Measurements from ENCODE around the gene DEXI.

Gene DEXI

DNA sequence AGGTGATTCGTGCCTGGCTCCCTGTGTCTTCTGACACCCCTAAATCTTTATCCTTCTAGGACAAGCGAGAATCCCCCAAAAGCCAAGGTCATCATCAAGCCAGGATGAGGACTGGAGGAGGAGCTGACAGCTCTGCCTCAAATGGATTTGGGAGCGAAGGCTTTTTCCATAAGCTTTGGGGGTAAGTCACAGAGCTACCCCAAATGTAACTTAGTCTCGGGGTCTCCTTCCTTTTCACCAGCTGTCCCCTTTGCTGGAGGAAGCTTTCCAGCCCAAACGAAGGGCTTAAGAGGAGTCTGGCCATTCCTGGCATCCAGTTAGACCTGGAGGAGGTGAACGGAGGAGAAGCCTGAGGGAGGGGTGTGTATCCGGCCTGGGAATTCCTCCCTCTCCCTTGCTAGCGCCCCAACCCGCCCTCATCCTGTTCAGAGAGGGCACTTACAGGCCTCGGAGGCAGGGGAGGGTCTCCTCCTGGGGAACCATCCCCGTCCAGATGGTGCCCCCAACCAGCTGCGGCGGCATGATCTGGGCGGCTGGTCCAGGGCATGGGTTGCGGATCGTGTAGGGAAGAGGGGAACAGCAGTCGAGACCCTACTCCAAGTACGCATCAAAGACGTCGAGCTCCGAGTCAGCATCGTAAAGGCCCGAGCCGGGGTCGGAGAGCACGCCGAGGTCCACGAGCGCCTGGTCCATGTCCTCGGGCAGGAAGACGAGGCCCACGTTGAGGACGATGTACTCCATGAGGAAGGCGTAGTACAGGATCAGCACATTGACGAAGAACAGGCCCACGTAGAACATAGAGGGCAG lies 938 bp downstream of the DEXI start:
- Histone ChIP-seq H3K27ac (no peak overlapping the region), H3K4me3 (peak overlapping the region; percentile 71), H3K9ac (ENCODE audit: insufficient read length) (peak overlapping the region; percentile 61), H3K9me3 (ENCODE audit: low read depth, low read length) (no peaks in the 10 kb centered on the region), H3K36me3 (ENCODE audit: insufficient read depth, low read length) (no peaks in the 10 kb centered on the region)
- DNase-seq (ENCODE audit: low read depth, low spot score): no peak
- TF ChIP-seq POLR2AphosphoS5 (IDR thresholded peaks at IDR 0.05; ENCODE audit: borderline replicate concordance, low read depth, low read length) (no peak), EZH2 (IDR thresholded peaks at IDR 0.05) (no peak), FOXP2 (optimal IDR thresholded peaks at IDR 0.05; ENCODE audit: control extremely low read depth, extremely low read length, insufficient read depth) (no peak)

DNA sequence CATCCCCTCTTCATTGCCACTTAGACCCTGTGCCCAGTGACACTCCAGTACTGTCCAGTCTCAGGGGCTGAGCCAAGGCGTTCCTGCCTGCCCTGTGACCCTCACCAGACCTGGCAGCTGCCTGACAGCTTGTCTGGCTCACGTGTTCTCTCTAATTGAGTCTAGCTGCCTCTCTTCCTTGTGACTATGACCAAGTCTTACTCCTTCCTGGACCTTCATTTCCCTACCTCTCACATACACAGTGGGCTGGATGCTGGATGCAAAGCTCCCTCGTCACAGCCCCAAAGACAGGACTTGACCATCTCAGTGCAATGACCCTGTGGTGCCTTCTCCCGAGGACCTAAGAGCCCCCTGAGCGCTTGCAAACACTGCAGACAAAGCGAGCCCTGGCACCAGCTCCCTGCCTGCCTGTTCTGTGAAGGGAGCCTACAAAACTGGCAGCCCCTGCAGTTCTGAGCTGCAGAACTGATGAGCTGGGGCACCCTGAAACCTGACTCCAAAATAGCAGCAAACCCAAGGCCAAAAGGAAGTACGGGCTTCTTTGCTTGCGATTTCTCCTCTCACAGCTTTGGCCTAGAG lies 1.7 kb downstream of the DEXI start:
- no peak for DNase-seq (ENCODE audit: low read depth, low spot score)
- Histone ChIP-seq H3K4me3 (peak overlapping the region; percentile 71), H3K9me3 (ENCODE audit: low read depth, low read length) (no peaks in the 10 kb centered on the region), H3K27ac (no peak overlapping the region), H3K9ac (ENCODE audit: insufficient read length) (peak overlapping the region; percentile 61), H3K36me3 (ENCODE audit: insufficient read depth, low read length) (no peaks in the 10 kb centered on the region)
- TF ChIP-seq FOXP2 (optimal IDR thresholded peaks at IDR 0.05; ENCODE audit: control extremely low read depth, extremely low read length, insufficient read depth): no peak
- no peak for TF ChIP-seq EZH2 (IDR thresholded peaks at IDR 0.05)
- TF ChIP-seq POLR2AphosphoS5 (IDR thresholded peaks at IDR 0.05; ENCODE audit: borderline replicate concordance, low read depth, low read length): no peak

DNA sequence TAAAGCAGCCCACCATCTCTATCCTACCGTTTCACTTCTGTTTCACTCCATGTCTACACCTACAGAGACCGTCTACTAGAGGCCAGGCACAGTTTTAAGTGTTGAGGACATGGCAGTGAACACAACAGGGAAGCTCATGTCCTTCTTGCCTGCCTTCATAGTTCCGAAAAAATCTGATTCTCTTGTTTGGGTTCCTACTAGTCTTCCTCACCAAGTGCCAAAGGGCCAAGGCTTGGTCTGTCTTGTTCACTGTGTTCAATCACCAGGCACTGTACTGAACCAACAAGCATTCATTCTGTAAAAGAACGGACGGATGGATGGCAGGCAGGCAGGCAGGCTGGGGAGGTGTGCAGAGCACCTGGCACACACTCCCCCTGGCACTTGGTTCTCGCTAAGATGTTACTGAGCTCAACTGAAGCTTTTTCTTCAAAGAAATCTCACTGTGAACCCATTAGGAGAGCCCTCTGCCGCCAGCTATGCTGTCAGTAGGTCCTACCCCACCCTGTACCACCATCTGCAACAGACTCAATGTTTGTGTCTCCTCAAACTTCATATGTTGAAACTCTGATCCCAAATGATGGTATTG lies 2.5 kb downstream of the DEXI start:
- no peaks in the 10 kb centered on the region for H3K9me3 ChIP-seq (ENCODE audit: low read depth, low read length)
- DNase-seq (ENCODE audit: low read depth, low spot score): no peak
- H3K9ac ChIP-seq (ENCODE audit: insufficient read length): no peak overlapping the region
- H3K36me3 ChIP-seq (ENCODE audit: insufficient read depth, low read length): no peaks in the 10 kb centered on the region
- H3K4me3 ChIP-seq: no peak overlapping the region
- no peak for TF ChIP-seq POLR2AphosphoS5 (IDR thresholded peaks at IDR 0.05; ENCODE audit: borderline replicate concordance, low read depth, low read length)
- TF ChIP-seq FOXP2 (optimal IDR thresholded peaks at IDR 0.05; ENCODE audit: control extremely low read depth, extremely low read length, insufficient read depth): no peak
- TF ChIP-seq EZH2 (IDR thresholded peaks at IDR 0.05): no peak
- H3K27ac ChIP-seq: no peak overlapping the region

DNA sequence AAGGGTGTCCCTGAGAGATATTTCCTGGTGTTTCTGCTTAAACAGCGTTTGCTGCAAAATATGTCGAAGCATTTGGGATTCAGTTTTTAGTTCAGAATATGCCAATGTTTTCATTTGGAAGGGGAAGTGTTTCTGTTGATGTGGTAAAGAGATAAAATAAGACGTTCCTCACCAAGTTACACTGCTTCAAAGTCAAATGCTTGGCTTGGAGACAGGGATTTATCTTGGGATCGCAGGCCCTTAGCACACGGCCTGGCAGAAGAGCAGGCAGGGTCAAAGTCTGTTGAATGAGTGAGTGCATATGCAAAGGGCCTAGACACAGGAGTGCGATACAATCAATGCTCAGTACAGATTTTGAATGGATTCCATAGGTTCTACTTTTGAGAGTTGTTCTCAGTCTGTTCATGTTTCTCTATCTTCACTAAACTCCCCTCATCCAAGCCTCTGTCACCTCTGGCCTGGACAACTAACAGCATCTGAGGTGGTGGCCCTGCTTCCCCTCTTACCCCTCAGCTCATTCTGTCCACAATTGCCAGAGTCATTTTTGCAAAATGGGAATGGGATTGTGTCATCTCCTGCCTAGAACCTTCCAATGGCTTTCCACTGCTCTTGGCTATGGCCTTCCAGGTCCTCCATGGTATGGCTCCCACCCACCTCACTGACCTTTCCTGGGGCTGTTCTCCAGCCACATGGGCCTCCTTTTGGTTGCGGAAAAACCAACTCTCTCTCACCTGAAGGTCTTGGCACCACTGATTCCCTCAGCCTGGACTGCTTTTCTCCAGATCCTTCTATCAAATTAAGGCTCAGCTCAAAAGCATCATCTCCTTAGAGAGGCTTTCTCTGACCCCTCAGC lies 3.2 kb downstream of the DEXI start:
- H3K4me3 ChIP-seq: no peak overlapping the region
- no peak for TF ChIP-seq FOXP2 (optimal IDR thresholded peaks at IDR 0.05; ENCODE audit: control extremely low read depth, extremely low read length, insufficient read depth)
- TF ChIP-seq EZH2 (IDR thresholded peaks at IDR 0.05): no peak
- TF ChIP-seq POLR2AphosphoS5 (IDR thresholded peaks at IDR 0.05; ENCODE audit: borderline replicate concordance, low read depth, low read length): no peak
- no peak overlapping the region for H3K9ac ChIP-seq (ENCODE audit: insufficient read length)
- no peak for DNase-seq (ENCODE audit: low read depth, low spot score)
- no peaks in the 10 kb centered on the region for H3K9me3 ChIP-seq (ENCODE audit: low read depth, low read length)
- no peaks in the 10 kb centered on the region for H3K36me3 ChIP-seq (ENCODE audit: insufficient read depth, low read length)
- H3K27ac ChIP-seq: no peak overlapping the region

DNA sequence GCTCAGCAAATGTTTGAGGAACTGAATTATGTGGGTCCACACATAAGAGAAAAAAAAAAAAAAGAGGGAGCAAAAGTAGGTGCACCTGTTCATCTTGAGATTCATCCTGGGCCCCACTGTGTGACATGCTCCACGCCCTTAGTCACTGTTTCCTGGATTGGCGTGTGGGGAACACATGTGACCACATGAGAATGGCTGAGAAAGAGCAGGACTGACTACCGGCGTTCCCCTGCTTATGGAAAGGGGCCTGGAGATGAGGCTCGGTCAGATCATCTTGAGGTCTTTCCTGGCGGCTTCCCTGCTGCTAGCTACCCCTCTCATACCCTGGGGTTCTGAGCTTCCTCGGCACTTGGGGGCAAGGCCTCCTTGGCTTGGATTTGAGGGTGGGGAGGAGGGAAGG lies 3.9 kb downstream of the DEXI start:
- H3K27ac ChIP-seq: no peak overlapping the region
- no peak overlapping the region for H3K9ac ChIP-seq (ENCODE audit: insufficient read length)
- no peak overlapping the region for H3K4me3 ChIP-seq
- TF ChIP-seq FOXP2 (optimal IDR thresholded peaks at IDR 0.05; ENCODE audit: control extremely low read depth, extremely low read length, insufficient read depth) (no peak), POLR2AphosphoS5 (IDR thresholded peaks at IDR 0.05; ENCODE audit: borderline replicate concordance, low read depth, low read length) (no peak), EZH2 (IDR thresholded peaks at IDR 0.05) (no peak)
- H3K9me3 ChIP-seq (ENCODE audit: low read depth, low read length): no peaks in the 10 kb centered on the region
- no peak for DNase-seq (ENCODE audit: low read depth, low spot score)
- no peaks in the 10 kb centered on the region for H3K36me3 ChIP-seq (ENCODE audit: insufficient read depth, low read length)

DNA sequence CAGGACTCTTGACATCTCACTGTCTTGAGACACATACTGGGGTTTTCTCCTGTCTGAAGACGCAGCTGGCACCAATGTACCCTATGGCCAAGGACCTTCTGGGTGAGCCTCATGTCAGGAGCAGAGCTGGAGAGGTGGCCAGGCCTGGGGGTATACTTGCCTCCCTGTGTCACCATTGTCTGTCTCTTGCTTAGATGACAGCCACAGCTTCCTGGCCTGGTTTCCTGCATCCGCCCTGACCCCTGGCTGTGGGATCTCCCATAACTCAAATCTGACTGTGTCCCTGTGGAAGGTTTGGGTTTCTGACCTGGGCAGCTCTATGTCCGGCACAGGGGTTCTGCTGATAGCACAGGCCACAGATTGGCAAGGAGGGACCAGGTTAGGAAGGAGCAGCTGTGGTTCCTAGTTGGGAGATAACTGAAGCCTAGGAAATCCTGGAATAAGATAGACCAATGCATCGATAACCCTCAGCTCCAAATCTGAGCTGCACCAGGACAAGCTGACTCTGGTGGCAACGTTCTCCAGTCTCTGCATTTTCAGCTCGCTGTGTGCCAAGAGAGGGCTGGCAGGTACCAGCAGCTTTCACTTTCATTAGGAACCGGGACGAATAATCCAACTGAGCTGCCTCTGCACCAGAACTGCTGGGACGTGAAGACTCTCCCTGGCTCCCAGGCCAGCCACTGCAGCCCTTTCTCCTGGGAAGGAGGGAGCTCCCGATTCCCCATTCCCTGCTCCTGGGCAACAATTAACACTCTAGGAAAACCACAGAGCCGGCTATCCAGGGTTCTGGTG lies 5.0 kb downstream of the DEXI start:
- H3K9ac ChIP-seq (ENCODE audit: insufficient read length): no peak overlapping the region
- no peak overlapping the region for H3K27ac ChIP-seq
- H3K4me3 ChIP-seq: no peak overlapping the region
- H3K9me3 ChIP-seq (ENCODE audit: low read depth, low read length): no peaks in the 10 kb centered on the region
- TF ChIP-seq POLR2AphosphoS5 (IDR thresholded peaks at IDR 0.05; ENCODE audit: borderline replicate concordance, low read depth, low read length) (no peak), FOXP2 (optimal IDR thresholded peaks at IDR 0.05; ENCODE audit: control extremely low read depth, extremely low read length, insufficient read depth) (no peak)
- no peaks in the 10 kb centered on the region for H3K36me3 ChIP-seq (ENCODE audit: insufficient read depth, low read length)
- no peak for DNase-seq (ENCODE audit: low read depth, low spot score)

DNA sequence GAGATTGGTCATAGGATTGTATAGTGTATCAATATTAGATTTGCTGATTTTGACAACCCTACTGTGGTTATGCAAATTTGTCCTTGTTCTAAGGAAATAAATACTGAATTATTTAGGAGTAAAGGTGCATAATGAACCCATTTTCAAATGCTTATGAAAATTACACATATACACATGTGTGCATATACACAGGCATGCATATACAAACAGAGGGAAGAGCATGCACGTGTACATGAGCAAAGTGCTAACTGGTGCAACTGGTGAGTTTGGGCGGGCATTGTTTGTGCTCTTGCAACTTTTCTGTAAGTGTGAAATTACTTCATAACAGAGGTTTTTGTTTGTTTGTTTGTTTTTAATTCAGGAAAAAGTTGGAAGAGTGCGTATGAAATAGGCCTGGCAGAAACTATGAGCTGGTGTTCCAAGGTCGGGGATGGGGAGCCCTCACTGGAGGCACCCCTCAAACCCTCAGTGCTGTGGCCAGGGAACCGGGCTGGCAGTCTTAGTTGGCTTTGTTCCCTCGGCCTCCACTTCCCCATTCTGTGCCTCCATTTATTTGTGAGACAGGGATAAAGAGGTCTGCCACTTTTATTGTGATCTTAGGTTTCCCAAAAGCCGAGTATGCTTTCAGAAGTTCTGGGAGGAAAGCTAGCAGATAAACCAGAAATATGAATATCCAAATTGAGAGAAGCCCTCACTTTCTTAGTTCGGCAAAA lies 5.8 kb downstream of the DEXI start:
- H3K4me3 ChIP-seq: no peak overlapping the region
- no peaks in the 10 kb centered on the region for H3K9me3 ChIP-seq (ENCODE audit: low read depth, low read length)
- H3K9ac ChIP-seq (ENCODE audit: insufficient read length): no peak overlapping the region
- H3K27ac ChIP-seq: no peak overlapping the region
- no peak for DNase-seq (ENCODE audit: low read depth, low spot score)
- H3K36me3 ChIP-seq (ENCODE audit: insufficient read depth, low read length): no peaks in the 10 kb centered on the region
- TF ChIP-seq FOXP2 (optimal IDR thresholded peaks at IDR 0.05; ENCODE audit: control extremely low read depth, extremely low read length, insufficient read depth) (no peak), EZH2 (IDR thresholded peaks at IDR 0.05) (no peak), POLR2AphosphoS5 (IDR thresholded peaks at IDR 0.05; ENCODE audit: borderline replicate concordance, low read depth, low read length) (no peak)
